HG03196 (cell line): ENCODE measurements around the gene LAMC2.
"Not testable (repeated sequence)": the region's sequence is repeated elsewhere in the genome, so short reads cannot be mapped to it uniquely, and the experiment has no call there.

Source experiments
- ATAC-seq: cut with Tn5 transposase; IDR thresholded peaks from one replicate; pipeline ENCODE4 v1.9.1; 2021; ENCODE audit not compliant: unreplicated experiment

Gene LAMC2

DNA sequence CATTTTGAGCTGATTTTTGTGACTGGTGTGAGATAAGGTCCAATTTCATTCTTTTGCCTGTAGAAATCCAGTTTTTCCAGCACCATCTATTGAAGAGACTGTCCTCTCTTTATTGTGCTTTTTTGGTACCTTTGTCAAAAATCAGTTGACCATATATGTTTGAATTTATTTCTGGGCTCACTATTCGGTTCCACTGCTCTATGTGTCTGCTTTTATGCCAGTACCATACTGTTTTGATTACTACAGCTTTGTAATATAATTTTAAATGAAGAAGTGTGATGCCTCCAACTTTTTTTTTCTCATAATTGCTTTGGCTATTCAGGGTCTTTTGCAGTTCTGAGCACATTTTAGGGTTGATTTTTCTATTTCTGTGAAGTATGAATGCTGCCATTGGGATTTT, 69.0 kb downstream of the LAMC2 start:
- no peak for ATAC-seq

GRCh38 chr1:183259924-183260323, 73.9 kb downstream of the LAMC2 start:
- no peak for ATAC-seq

- no peak for ATAC-seq
Measured at GRCh38 chr1:183262628-183263200, 76.7 kb downstream of the LAMC2 start.

- no peak for ATAC-seq
Measured at GRCh38 chr1:183263886-183264602, 78.0 kb downstream of the LAMC2 start.

DNA sequence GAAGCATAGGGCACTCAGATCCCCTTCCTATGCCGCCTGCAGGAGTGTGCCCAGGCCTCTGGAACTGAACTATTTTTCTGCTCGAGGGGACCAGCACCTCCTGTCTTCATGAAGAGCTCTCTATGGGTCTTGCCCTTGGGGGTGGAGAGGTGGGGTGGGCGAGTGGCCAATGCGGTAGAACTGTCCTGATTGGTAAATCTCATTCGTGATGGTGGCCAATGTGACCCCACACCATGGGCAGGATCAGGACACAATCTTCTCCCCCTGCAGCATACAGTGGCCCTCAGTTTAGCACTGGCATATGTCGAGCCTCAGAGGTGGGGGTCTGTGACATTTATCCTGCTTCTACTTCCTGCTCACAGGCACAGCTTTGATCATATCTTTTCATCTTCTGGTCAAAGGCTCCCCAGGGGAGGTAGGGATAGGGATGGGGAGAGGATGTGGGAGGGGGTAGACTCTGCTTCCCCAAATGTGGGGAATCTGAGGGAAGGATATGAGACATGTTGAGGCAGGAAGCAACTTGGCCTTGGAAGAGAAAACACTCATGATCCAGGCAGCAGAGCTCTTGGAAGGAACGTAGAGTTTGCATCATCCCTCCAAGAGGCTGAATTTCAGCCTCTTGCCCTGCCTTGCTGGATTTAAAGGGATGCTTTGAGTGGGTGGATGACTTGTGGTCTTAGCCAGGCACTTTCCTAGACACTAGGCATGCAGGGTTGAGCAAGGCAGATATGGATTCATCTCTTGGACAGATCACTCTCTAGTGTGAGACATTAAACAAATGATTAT, 81.8 kb downstream of the LAMC2 start:
- no peak for ATAC-seq

GRCh38 chr1:183270541-183271141, 84.6 kb downstream of the LAMC2 start:
- ATAC-seq, result no peak

- no peak for ATAC-seq
Measured at GRCh38 chr1:183272390-183272848, 86.4 kb downstream of the LAMC2 start.

DNA sequence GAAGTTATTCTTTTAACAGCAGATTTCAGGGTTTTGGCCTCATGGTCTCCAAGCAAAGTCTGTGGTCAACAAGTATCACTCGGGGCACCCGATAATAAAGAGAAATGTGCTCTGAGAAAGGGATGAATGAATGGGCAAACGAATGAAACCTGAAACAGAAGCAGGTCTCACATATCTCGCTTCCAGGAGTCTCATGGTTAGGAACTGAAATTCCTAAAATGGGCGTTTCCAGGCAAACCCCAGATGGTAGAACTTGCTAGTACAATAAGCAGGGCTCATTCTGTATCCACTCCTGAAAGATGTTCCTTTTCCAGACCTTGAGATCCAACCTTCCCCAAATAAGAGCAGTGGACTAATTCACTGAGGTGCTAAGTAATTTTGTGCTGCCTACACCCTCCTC, 87.2 kb downstream of the LAMC2 start:
- ATAC-seq, result no peak

- ATAC-seq, result not testable (repeated sequence)
Measured at GRCh38 chr1:183273984-183274383, 87.9 kb downstream of the LAMC2 start.

- ATAC-seq, result no peak
Measured at GRCh38 chr1:183274836-183275235, 88.8 kb downstream of the LAMC2 start.

GRCh38 chr1:183275322-183275721, 89.3 kb downstream of the LAMC2 start:
- ATAC-seq, result no peak

- ATAC-seq, result no peak
Measured at GRCh38 chr1:183276386-183277080, 90.5 kb downstream of the LAMC2 start.

DNA sequence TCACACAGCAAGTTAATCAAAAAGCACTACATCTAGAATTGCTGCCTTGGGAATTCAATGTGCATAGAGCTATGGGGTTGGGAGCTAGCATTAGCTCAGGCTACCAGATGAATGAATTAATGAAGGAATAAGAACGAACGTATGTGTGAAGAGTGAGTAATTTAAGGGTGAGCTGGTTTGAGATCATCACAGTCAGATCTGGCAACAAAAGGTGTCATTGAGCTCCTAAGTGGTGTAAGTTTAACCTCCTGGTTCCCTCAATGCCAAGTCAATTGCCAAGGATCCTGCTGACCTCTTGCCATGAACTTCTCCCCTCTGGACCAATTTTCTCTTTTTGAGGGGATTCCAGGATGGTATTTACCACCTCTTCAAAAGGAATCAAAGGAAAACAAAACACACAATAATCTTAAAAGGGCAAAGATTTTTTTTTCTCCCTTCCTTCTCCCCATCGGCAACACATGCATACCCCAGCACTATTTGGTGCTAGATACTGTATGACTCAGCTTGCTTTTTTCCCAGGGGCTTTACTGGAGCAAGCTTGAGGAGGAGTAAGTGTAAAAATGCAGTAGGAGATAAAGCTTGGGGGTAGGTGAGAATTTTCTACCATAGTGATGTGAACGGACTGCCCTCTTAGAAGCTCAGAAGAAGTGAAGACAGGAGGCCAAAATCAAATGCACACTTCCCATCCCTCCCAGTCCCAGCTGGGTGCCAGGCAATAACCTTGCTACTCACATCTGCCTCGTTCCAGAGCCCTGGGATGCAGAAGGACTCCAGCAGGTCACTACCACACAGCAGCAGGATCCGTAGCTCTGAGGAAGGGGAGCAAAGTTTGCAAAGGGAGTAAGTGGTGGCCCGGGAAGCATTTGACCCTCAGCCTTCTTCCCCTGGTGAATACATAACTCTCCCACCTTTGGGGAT, 92.0 kb downstream of the LAMC2 start:
- no peak for ATAC-seq

DNA sequence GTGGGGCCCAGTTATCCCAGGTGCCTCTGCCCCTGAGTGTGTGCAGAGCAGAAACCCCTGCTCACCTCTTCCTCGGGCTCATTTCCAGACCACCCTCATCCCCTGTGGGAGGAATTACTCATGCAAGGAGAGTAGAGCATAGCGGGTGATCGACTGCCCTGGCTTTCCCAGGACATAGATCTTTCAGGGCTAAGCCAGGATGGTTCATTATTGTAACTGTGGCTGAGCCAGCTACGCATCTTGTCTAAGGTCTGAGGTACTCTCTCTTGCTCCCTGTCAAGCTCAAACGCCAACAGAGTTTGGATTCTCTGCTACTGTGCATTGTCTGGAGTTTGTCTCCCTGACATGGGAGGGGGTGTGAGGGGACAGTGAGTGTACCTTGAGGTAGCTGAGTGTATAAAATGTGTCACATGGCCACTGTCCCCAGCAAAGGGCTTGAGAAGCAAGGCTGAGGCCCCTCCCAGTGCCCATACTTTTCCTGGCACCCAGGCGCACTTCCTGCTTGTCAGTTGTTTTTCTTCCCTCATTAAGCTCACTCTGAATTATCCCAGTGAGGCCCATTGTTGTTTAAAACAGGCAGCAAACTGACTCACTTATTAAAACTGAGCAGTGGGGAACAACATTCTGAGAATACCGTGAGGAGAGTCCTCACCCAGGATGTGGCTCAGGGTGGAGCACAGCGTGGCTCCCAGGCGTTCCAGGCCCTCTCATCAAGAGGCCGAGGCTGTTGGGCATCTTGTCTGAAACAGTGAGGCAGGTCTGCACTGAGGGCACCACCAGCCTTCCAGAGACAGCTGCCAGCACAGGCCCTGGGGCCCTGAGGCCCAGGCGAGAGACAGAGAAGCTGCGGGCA, 92.9 kb downstream of the LAMC2 start:
- no peak for ATAC-seq

- ATAC-seq, result no peak
Measured at GRCh38 chr1:183279835-183280234, 93.8 kb downstream of the LAMC2 start.

DNA sequence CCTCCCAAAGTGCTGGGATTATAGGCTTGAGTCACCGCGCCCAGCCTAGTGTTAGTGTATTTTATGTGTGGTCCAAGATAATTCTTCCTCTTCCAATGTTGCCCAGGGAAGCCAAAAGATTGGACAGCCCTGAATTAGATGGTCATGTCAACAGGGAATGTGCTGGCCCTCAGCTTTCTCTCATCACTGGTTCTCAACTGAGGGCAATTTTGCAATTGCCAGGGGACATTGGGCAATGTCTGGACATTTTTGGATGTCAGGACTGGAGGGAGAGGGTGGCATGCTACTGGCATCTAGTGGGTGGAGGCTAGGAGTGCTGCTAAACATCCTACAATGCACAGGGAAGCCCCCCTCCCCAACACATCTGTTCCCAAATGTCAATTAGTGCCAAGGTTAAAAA, 95.0 kb downstream of the LAMC2 start:
- no peak for ATAC-seq

GRCh38 chr1:183281553-183282091, 95.6 kb downstream of the LAMC2 start:
- peak; percentile 54 for ATAC-seq

GRCh38 chr1:183282101-183282855, 96.2 kb downstream of the LAMC2 start:
- no peak for ATAC-seq
